ENCODE data around the gene NBEA. TPM values are rescaled to one million over a fixed set of nuclear protein-coding genes. Genes with fewer than 3 reads are reported as not detected.
"Not testable (repeated sequence)": the region's sequence is repeated elsewhere in the genome, so short reads cannot be mapped to it uniquely, and the experiment has no call there.

Gene NBEA
- polyA plus RNA-seq, 3 donors from 2014 or later, result 0.07 to 0.41 (median 0.31) TPM

- Mint-ChIP-seq H3K27ac (peak overlapping the region; percentile 79 to 90 (median 86)), H3K9me3 (no peaks in the 10 kb centered on the region), H3K36me3 (no peaks in the 10 kb centered on the region), H3K27me3 (ENCODE audit: low read depth in 3 of 3) (no peaks in the 10 kb centered on the region), H3K4me1 (peaks cover 47 to 51% of the 10 kb centered on the region in 2 donors), H3K4me3 (peak overlapping the region in 4 of 5 donors; percentile 0 to 53 (median 17))
- DNase-seq, result peak; percentile 6 to 25 (median 10)
Observed at GRCh38 chr13:35621989-35622388, 679.9 kb downstream of the NBEA start.

GRCh38 chr13:35629026-35629425 lies 687.0 kb downstream of the NBEA start:
- Mint-ChIP-seq H3K27me3 (ENCODE audit: low read depth in 3 of 3) (peaks cover 0 to 2% (median 0%) of the 10 kb centered on the region in 3 donors), H3K4me1 (no peaks in the 10 kb centered on the region), H3K27ac (no peak overlapping the region), H3K9me3 (no peaks in the 10 kb centered on the region), H3K36me3 (no peaks in the 10 kb centered on the region), H3K4me3 (no peak overlapping the region)
- no peak for DNase-seq

GRCh38 chr13:35630551-35631275 lies 688.6 kb downstream of the NBEA start:
- Mint-ChIP-seq H3K4me3 (no peak overlapping the region), H3K4me1 (no peaks in the 10 kb centered on the region), H3K27me3 (ENCODE audit: low read depth in 3 of 3) (peaks cover 0 to 2% (median 0%) of the 10 kb centered on the region in 3 donors), H3K36me3 (no peaks in the 10 kb centered on the region), H3K9me3 (no peaks in the 10 kb centered on the region), H3K27ac (peak overlapping the region in 1 of 6 donors; percentile 69)
- DNase-seq, result peak in 1 of 3 donors; percentile 4

- Mint-ChIP-seq H3K4me1 (no peaks in the 10 kb centered on the region), H3K27ac (no peak overlapping the region), H3K36me3 (no peaks in the 10 kb centered on the region), H3K9me3 (no peaks in the 10 kb centered on the region), H3K4me3 (no peak overlapping the region), H3K27me3 (ENCODE audit: low read depth in 3 of 3) (peaks cover 0 to 2% (median 0%) of the 10 kb centered on the region in 3 donors)
- no peak for DNase-seq
Observed at GRCh38 chr13:35631666-35632065, 689.6 kb downstream of the NBEA start.

- Mint-ChIP-seq H3K36me3 (no peaks in the 10 kb centered on the region), H3K4me3 (no peak overlapping the region), H3K27me3 (ENCODE audit: low read depth in 3 of 3) (peaks cover 0 to 3% (median 2%) of the 10 kb centered on the region in 3 donors), H3K9me3 (no peaks in the 10 kb centered on the region), H3K4me1 (no peaks in the 10 kb centered on the region), H3K27ac (no peak overlapping the region)
- no peak for DNase-seq
Observed at GRCh38 chr13:35643625-35644024, 701.6 kb downstream of the NBEA start.

GRCh38 chr13:35646056-35646774 lies 704.1 kb downstream of the NBEA start:
- DNase-seq, result no peak
- H3K9me3 Mint-ChIP-seq, result peaks cover 0 to 2% (median under 1%) of the 10 kb centered on the region in 6 donors
- H3K27ac Mint-ChIP-seq, result no peak overlapping the region
- peaks cover 0 to 3% (median 2%) of the 10 kb centered on the region in 3 donors for H3K27me3 Mint-ChIP-seq (ENCODE audit: low read depth in 3 of 3)
- peaks cover 0 to 3% (median 0%) of the 10 kb centered on the region in 3 donors for H3K36me3 Mint-ChIP-seq
- H3K4me1 Mint-ChIP-seq, result no peaks in the 10 kb centered on the region
- no peak overlapping the region for H3K4me3 Mint-ChIP-seq

GRCh38 chr13:35648201-35648600 lies 706.1 kb downstream of the NBEA start:
- Mint-ChIP-seq H3K36me3 (peaks cover 0 to 8% (median 0%) of the 10 kb centered on the region in 3 donors), H3K27ac (no peak overlapping the region), H3K9me3 (peaks cover 0 to 5% (median under 1%) of the 10 kb centered on the region in 6 donors), H3K4me3 (no peak overlapping the region), H3K4me1 (no peaks in the 10 kb centered on the region), H3K27me3 (ENCODE audit: low read depth in 3 of 3) (peaks cover 0 to 3% (median 3%) of the 10 kb centered on the region in 3 donors)
- DNase-seq, result no peak

- Mint-ChIP-seq H3K4me3 (no peak overlapping the region), H3K4me1 (no peaks in the 10 kb centered on the region), H3K27ac (no peak overlapping the region), H3K27me3 (ENCODE audit: low read depth in 3 of 3) (peaks cover 0 to 3% (median 0%) of the 10 kb centered on the region in 3 donors), H3K9me3 (peaks cover 0 to 5% (median under 1%) of the 10 kb centered on the region in 6 donors), H3K36me3 (peaks cover 0 to 8% (median 0%) of the 10 kb centered on the region in 3 donors)
- no peak for DNase-seq
Observed at GRCh38 chr13:35649162-35649561, 707.1 kb downstream of the NBEA start.

- DNase-seq, result no peak
- Mint-ChIP-seq H3K36me3 (no peaks in the 10 kb centered on the region), H3K27me3 (ENCODE audit: low read depth in 3 of 3) (no peaks in the 10 kb centered on the region), H3K4me1 (no peaks in the 10 kb centered on the region), H3K27ac (no peak overlapping the region), H3K4me3 (no peak overlapping the region), H3K9me3 (no peaks in the 10 kb centered on the region)
Observed at GRCh38 chr13:35659796-35660195, 717.7 kb downstream of the NBEA start.

GRCh38 chr13:35664747-35665146 lies 722.7 kb downstream of the NBEA start:
- Mint-ChIP-seq H3K4me1 (no peaks in the 10 kb centered on the region), H3K9me3 (peaks cover 0 to 2% (median 0%) of the 10 kb centered on the region in 6 donors), H3K27me3 (ENCODE audit: low read depth in 3 of 3) (peaks cover 0 to 2% (median 1%) of the 10 kb centered on the region in 3 donors)

GRCh38 chr13:35669321-35669720 lies 727.3 kb downstream of the NBEA start:
- Mint-ChIP-seq H3K36me3 (no peaks in the 10 kb centered on the region), H3K27ac (no peak overlapping the region), H3K9me3 (peaks cover 0 to 2% (median 0%) of the 10 kb centered on the region in 6 donors), H3K27me3 (ENCODE audit: low read depth in 3 of 3) (peaks cover 0 to 2% (median 1%) of the 10 kb centered on the region in 3 donors), H3K4me3 (no peak overlapping the region), H3K4me1 (no peaks in the 10 kb centered on the region)
- DNase-seq, result no peak

More at GRCh38 chr13:35664747-35665146, 722.7 kb downstream of the NBEA start:
- DNase-seq, result no peak
- Mint-ChIP-seq H3K4me3 (no peak overlapping the region), H3K36me3 (no peaks in the 10 kb centered on the region), H3K27ac (no peak overlapping the region)

GRCh38 chr13:35672611-35673010 lies 730.5 kb downstream of the NBEA start:
- Mint-ChIP-seq H3K36me3 (no peaks in the 10 kb centered on the region), H3K27me3 (ENCODE audit: low read depth in 3 of 3) (peaks cover 0 to 4% (median 1%) of the 10 kb centered on the region in 3 donors), H3K4me1 (no peaks in the 10 kb centered on the region), H3K9me3 (peaks cover 0 to 2% (median 0%) of the 10 kb centered on the region in 6 donors), H3K4me3 (no peak overlapping the region), H3K27ac (no peak overlapping the region)
- DNase-seq, result no peak

GRCh38 chr13:35675651-35676050 lies 733.6 kb downstream of the NBEA start:
- DNase-seq, result no peak
- Mint-ChIP-seq H3K4me3 (no peak overlapping the region), H3K9me3 (no peaks in the 10 kb centered on the region), H3K4me1 (no peaks in the 10 kb centered on the region), H3K27me3 (ENCODE audit: low read depth in 3 of 3) (peaks cover 0 to 8% (median 0%) of the 10 kb centered on the region in 3 donors), H3K36me3 (no peaks in the 10 kb centered on the region), H3K27ac (no peak overlapping the region)

GRCh38 chr13:35677863-35678262 lies 735.8 kb downstream of the NBEA start:
- not testable (repeated sequence) for DNase-seq; H3K27ac Mint-ChIP-seq; H3K9me3 Mint-ChIP-seq; H3K27me3 Mint-ChIP-seq (ENCODE audit: low read depth in 3 of 3); H3K4me1 Mint-ChIP-seq; H3K36me3 Mint-ChIP-seq; H3K4me3 Mint-ChIP-seq
